OCI-LY3 (cell line): Measurements from ENCODE around the gene TLCD3B.

Experiments used
- H2AFZ ChIP-seq: fragments of 200-600, 300-600 bp; shearing (Covaris generic); 2 replicates; pipeline ENCODE4 v1.6.0; 2014; ENCODE audit warnings: antibody characterized with exemption, low read depth, low read length
- H3K27ac ChIP-seq: fragments of 200-600, 300-600 bp; sonication (generic); 2 replicates; pipeline ENCODE4 v1.5.1; 2014; ENCODE audit warnings: mild to moderate bottlenecking, low read length, moderate library complexity, mixed read lengths
- H3K27me3 ChIP-seq: fragments of 200-600, 300-600 bp; sonication (generic); 2 replicates; pipeline ENCODE4 v1.6.1; 2014; ENCODE audit warnings: low read depth, low read length, mixed read lengths
- H3K36me3 ChIP-seq: fragments of 200-600, 300-600 bp; sonication (generic); replicated peaks from 2 replicates; pipeline ENCODE3; 2014; ENCODE audit warnings: low read depth, low read length, mixed read lengths
- H3K4me1 ChIP-seq: fragments of 300-600, 200-600 bp; sonication (generic); 2 replicates; pipeline ENCODE4 v1.6.1; 2014; ENCODE audit warnings: low read length, mixed read lengths
- H3K4me2 ChIP-seq: fragments of 200-600, 300-600 bp; sonication (generic); 2 replicates; pipeline ENCODE4 v1.6.1; 2014; ENCODE audit warnings: low read length, mixed read lengths
- H3K4me3 ChIP-seq: fragments of 300-600, 200-600 bp; sonication (generic); 2 replicates; pipeline ENCODE4 v1.5.1; 2014; ENCODE audit warnings: antibody characterized with exemption, mild to moderate bottlenecking, low read length, moderate library complexity
- H3K79me2 ChIP-seq: fragments of 300-600, 200-600 bp; shearing (Covaris generic); 2 replicates; pipeline ENCODE4 v1.6.1; 2014; ENCODE audit warnings: mild to moderate bottlenecking, low read length, mixed read lengths
- H3K9ac ChIP-seq: fragments of 300-600, 200-600 bp; shearing (Covaris generic); 2 replicates; pipeline ENCODE4 v1.6.0; 2014; ENCODE audit warnings: mild to moderate bottlenecking, low read length, moderate library complexity
- H3K9me3 ChIP-seq: fragments of 200-600, 300-600 bp; shearing (Covaris generic); 2 replicates; pipeline ENCODE4 v1.6.1; 2014; ENCODE audit warnings: low read length, mixed read lengths; ENCODE audit not compliant: insufficient read depth
- H4K20me1 ChIP-seq: fragments of 200-600, 300-600 bp; sonication (generic); 2 replicates; pipeline ENCODE4 v1.6.1; 2016; ENCODE audit warnings: low read length, mixed read lengths; ENCODE audit not compliant: insufficient read depth
- CTCF ChIP-seq: fragments of 200-600, 300-600 bp; sonication (generic); IDR thresholded peaks from 2 replicates; pipeline ENCODE4 v1.5.1; 2014; ENCODE audit warnings: antibody characterized with exemption, low read length, low read depth
- EZH2phosphoT487 ChIP-seq: fragments of 200-600 bp; shearing (Covaris generic); IDR thresholded peaks from 2 replicates; pipeline ENCODE4 v1.6.1; 2018; ENCODE audit warnings: antibody characterized with exemption, mixed run types, low read depth

The TLCD3B gene

GRCh38 chr16:29993903-29994599, 37.0 kb downstream of the TLCD3B start:
- TF ChIP-seq CTCF (no peak), EZH2phosphoT487 (no peak)
- no peaks in the 10 kb centered on the region for H4K20me1 ChIP-seq
- H2AFZ ChIP-seq = no peak overlapping the region
- H3K36me3 ChIP-seq = peaks cover 28% of the 10 kb centered on the region
- no peaks in the 10 kb centered on the region for H3K9me3 ChIP-seq
- no peak overlapping the region for H3K27ac ChIP-seq
- no peaks in the 10 kb centered on the region for H3K27me3 ChIP-seq
- H3K4me3 ChIP-seq = peak overlapping the region; percentile 94; the same call in 1 of the 2 replicates
- 0 out of 2 replicates have a peak overlapping the region, but pooled peaks have one; percentile 99 for H3K9ac ChIP-seq
- H3K4me1 ChIP-seq = peaks cover 13% of the 10 kb centered on the region
- peak overlapping the region; percentile 91 for H3K4me2 ChIP-seq
- peaks cover 16% of the 10 kb centered on the region for H3K79me2 ChIP-seq

- H3K27me3 ChIP-seq = no peaks in the 10 kb centered on the region
- H2AFZ ChIP-seq = no peak overlapping the region
- no peak overlapping the region for H3K9ac ChIP-seq
- no peaks in the 10 kb centered on the region for H3K9me3 ChIP-seq
- no peak for TF ChIP-seq EZH2phosphoT487
- TF ChIP-seq CTCF = no peak
- H3K4me2 ChIP-seq = no peak overlapping the region
- H4K20me1 ChIP-seq = no peaks in the 10 kb centered on the region
- peaks cover 13% of the 10 kb centered on the region for H3K4me1 ChIP-seq
- no peak overlapping the region for H3K27ac ChIP-seq
- H3K36me3 ChIP-seq = peaks cover 31% of the 10 kb centered on the region
- H3K4me3 ChIP-seq = no peak overlapping the region
- H3K79me2 ChIP-seq = peaks cover 16% of the 10 kb centered on the region
These were observed 37.7 kb downstream of the TLCD3B start for GRCh38 chr16:29993191-29993902.

GRCh38 chr16:29992344-29992967, 38.6 kb downstream of the TLCD3B start:
- Histone ChIP-seq H3K4me3 (no peak overlapping the region), H4K20me1 (no peaks in the 10 kb centered on the region), H3K79me2 (peaks cover 16% of the 10 kb centered on the region), H3K4me1 (peaks cover 13% of the 10 kb centered on the region), H3K4me2 (no peak overlapping the region), H3K27ac (no peak overlapping the region), H3K9ac (no peak overlapping the region), H3K27me3 (no peaks in the 10 kb centered on the region), H2AFZ (no peak overlapping the region), H3K36me3 (peaks cover 30% of the 10 kb centered on the region), H3K9me3 (no peaks in the 10 kb centered on the region)
- TF ChIP-seq EZH2phosphoT487 = no peak
- no peak for TF ChIP-seq CTCF

- peaks cover 10% of the 10 kb centered on the region for H3K79me2 ChIP-seq
- H4K20me1 ChIP-seq = no peaks in the 10 kb centered on the region
- no peak overlapping the region for H3K27ac ChIP-seq
- H3K36me3 ChIP-seq = peaks cover 30% of the 10 kb centered on the region
- H2AFZ ChIP-seq = no peak overlapping the region
- H3K4me1 ChIP-seq = peaks cover 8% of the 10 kb centered on the region
- TF ChIP-seq EZH2phosphoT487 (no peak), CTCF (no peak)
- no peaks in the 10 kb centered on the region for H3K27me3 ChIP-seq
- no peak overlapping the region for H3K4me3 ChIP-seq
- no peak overlapping the region for H3K4me2 ChIP-seq
- H3K9me3 ChIP-seq = no peaks in the 10 kb centered on the region
- H3K9ac ChIP-seq = no peak overlapping the region
These were observed 39.5 kb downstream of the TLCD3B start for GRCh38 chr16:29991571-29991904.
